GM23248 (cell line): ENCODE data around the gene C1orf146. TPM values are rescaled to one million over a fixed set of nuclear protein-coding genes. Genes with fewer than 3 reads are reported as not detected.

Experiments
- DNase-seq: peaks from one replicate; pipeline ENCODE4 v3.0.0-alpha.2; 2015
- H2AFZ ChIP-seq: fragments of 200-600 bp; sonication (generic); 2 replicates; pipeline ENCODE4 v1.6.1; 2016; ENCODE audit warnings: antibody characterized with exemption
- H3F3A ChIP-seq: fragments of 200-600 bp; sonication (generic); 2 replicates; pipeline ENCODE4 v1.6.1; 2016; ENCODE audit warnings: mild to moderate bottlenecking, antibody characterized with exemption, mixed run types; ENCODE audit not compliant: insufficient read depth
- H3K27ac ChIP-seq: fragments of 200-600 bp; sonication (generic); 2 replicates; pipeline ENCODE4 v1.5.1; 2016; ENCODE audit warnings: mild to moderate bottlenecking
- H3K27me3 ChIP-seq: fragments of 200-600 bp; sonication (generic); replicated peaks from 2 replicates; pipeline ENCODE4 v1.6.1; 2016; ENCODE audit warnings: mild to moderate bottlenecking; ENCODE audit not compliant: insufficient read depth
- H3K36me3 ChIP-seq: fragments of 200-600 bp; sonication (generic); 2 replicates; pipeline ENCODE4 v1.6.1; 2016; ENCODE audit warnings: low read depth, mild to moderate bottlenecking
- H3K4me1 ChIP-seq: fragments of 200-600 bp; sonication (generic); 2 replicates; pipeline ENCODE4 v1.6.1; 2016; ENCODE audit warnings: mild to moderate bottlenecking; ENCODE audit not compliant: insufficient read depth
- H3K4me2 ChIP-seq: fragments of 200-600 bp; sonication (generic); one replicate; pipeline ENCODE4 v1.6.1; 2016; ENCODE audit warnings: mild to moderate bottlenecking; ENCODE audit not compliant: unreplicated experiment
- H3K4me3 ChIP-seq: fragments of 200-600 bp; sonication (generic); 2 replicates; pipeline ENCODE4 v1.5.1; 2016; ENCODE audit warnings: mild to moderate bottlenecking
- H3K79me2 ChIP-seq: fragments of 200-600 bp; sonication (generic); 2 replicates; pipeline ENCODE4 v1.6.1; 2016; ENCODE audit warnings: mild to moderate bottlenecking; ENCODE audit not compliant: insufficient read depth
- H3K9ac ChIP-seq: fragments of 200-600 bp; sonication (generic); 2 replicates; pipeline ENCODE4 v1.6.1; 2016; ENCODE audit warnings: mild to moderate bottlenecking
- H3K9me2 ChIP-seq: fragments of 200-600 bp; sonication (generic); 2 replicates; pipeline ENCODE4 v1.6.1; 2016; ENCODE audit warnings: mixed run types, mild to moderate bottlenecking, moderate library complexity; ENCODE audit not compliant: insufficient read depth
- H3K9me3 ChIP-seq: fragments of 200-600 bp; sonication (generic); one replicate; pipeline ENCODE4 v1.6.1; 2017; ENCODE audit warnings: low read depth
- H4K20me1 ChIP-seq: fragments of 200-600 bp; sonication (generic); 2 replicates; pipeline ENCODE4 v1.6.0; 2016; ENCODE audit not compliant: insufficient read depth
- EZH2 ChIP-seq: fragments of 200-600 bp; sonication (generic); IDR thresholded peaks from 2 replicates; pipeline ENCODE4 v1.6.1; 2018; ENCODE audit warnings: antibody characterized with exemption, mild to moderate bottlenecking; ENCODE audit not compliant: insufficient read depth, poor library complexity, severe bottlenecking
- EZH2phosphoT487 ChIP-seq: fragments of 200-600 bp; sonication (generic); IDR thresholded peaks from 2 replicates; pipeline ENCODE4 v1.6.1; 2018; ENCODE audit warnings: antibody characterized with exemption, moderate library complexity, mild to moderate bottlenecking, low read depth; ENCODE audit not compliant: insufficient read depth
- WGBS, 2 experiments: methylation state at CpG; one replicate each; pipeline ENCODE4 v1.1.6; 2015 to 2017; ENCODE audit warnings: low lambda C conversion rate in 2 of 2, low coverage in 1 of 2; ENCODE audit errors: missing lambda C conversion rate in 2 of 2; 5-methylcytosine and 5-hydroxymethylcytosine counted together
- in situ Hi-C: fragments of 300-500 bp; cut with MboI; formaldehyde crosslinking; loops from 2 replicates; pipeline ENCODE4 v1.15.0; 2020
- polyA plus RNA-seq: library from polyadenylated mRNA; unstranded; fragments of >200 nt; fragmentation: Nextera tagmentation; extraction: Ambion mirVana; gene quantifications from 2 replicates; pipeline ENCODE4 v1.2.1, GENCODE V29; 2016
- total RNA-seq: library from RNA; depleted of rRNA; stranded (reverse); fragments of >200 nt; shearing (Covaris generic); gene quantifications from 2 replicates; pipeline ENCODE4 v1.2.3, GENCODE V29; 2014

Gene C1orf146
- total and polyA plus RNA-seq, 2 experiments from 2014 or later: not detected

DNA sequence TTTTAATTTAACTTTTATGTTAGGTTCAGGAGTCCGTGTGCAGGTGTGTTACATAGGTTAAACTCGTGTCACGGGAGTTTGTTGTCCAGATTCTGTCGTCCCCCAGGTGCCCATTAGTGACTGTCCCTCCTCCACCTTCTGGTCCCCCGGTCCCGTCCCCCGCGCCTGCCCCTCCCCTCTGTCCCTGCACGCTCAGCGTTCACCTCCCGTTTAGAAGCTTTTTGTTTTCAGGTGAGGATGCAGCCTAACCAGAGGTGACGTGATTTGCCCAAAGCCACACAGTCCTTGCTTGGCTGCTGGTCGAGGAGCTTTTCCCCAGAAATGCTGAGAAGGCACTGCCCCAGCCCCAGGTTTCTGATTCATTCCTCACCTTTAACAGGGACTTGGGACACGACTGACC lies 844 bp downstream of the C1orf146 start:
- Histone ChIP-seq H2AFZ (no peak overlapping the region), H3K9me3 (no peaks in the 10 kb centered on the region), H3K9me2 (no peaks in the 10 kb centered on the region), H4K20me1 (no peaks in the 10 kb centered on the region), H3K36me3 (no peaks in the 10 kb centered on the region), H3K4me2 (no peak overlapping the region), H3K9ac (no peak overlapping the region), H3K4me3 (no peak overlapping the region), H3K79me2 (no peaks in the 10 kb centered on the region), H3K27ac (no peak overlapping the region), H3K4me1 (no peaks in the 10 kb centered on the region), H3F3A (no peaks in the 10 kb centered on the region), H3K27me3 (no peaks in the 10 kb centered on the region)
- DNase-seq: no peak
- in situ Hi-C loops: no loop called here
- TF ChIP-seq EZH2: no peak
- no peak for TF ChIP-seq EZH2phosphoT487
- 69% methylated on average over 14 of the region's 14 CpGs for WGBS, 2 experiments

- TF ChIP-seq EZH2 (no peak), EZH2phosphoT487 (no peak)
- Histone ChIP-seq H3K9ac (no peak overlapping the region), H3K36me3 (no peaks in the 10 kb centered on the region), H3K27me3 (no peaks in the 10 kb centered on the region), H3K27ac (no peak overlapping the region), H3K9me2 (no peaks in the 10 kb centered on the region), H3K79me2 (no peaks in the 10 kb centered on the region), H3K4me1 (no peaks in the 10 kb centered on the region), H3K4me2 (no peak overlapping the region), H3K9me3 (no peaks in the 10 kb centered on the region), H2AFZ (no peak overlapping the region), H3K4me3 (no peak overlapping the region), H4K20me1 (no peaks in the 10 kb centered on the region), H3F3A (no peaks in the 10 kb centered on the region)
- in situ Hi-C loops: no loop called here
- no peak for DNase-seq
These were observed 1.3 kb downstream of the C1orf146 start for GRCh38 chr1:92219028-92219427.

DNA sequence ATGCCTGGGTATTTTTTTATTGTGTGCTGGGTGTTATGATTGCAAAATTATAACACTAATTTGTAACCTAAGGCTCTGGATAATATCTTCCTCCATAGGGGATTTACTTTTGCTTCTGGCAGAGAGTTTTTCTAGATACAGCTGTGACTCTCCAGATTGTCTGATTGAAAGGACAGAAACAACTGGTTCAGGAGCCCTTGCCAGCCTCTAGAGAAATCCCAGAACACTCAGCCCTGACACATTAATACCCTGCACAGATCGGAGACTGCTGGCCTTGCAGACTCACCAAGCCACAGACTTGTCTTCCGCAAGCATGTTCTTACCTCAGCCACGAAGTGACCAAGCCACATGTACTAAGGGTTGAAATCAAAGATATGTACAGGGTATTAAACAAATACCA lies 10.7 kb downstream of the C1orf146 start:
- no peak overlapping the region for H3K4me3 ChIP-seq
- no peak overlapping the region for H2AFZ ChIP-seq
- TF ChIP-seq EZH2: no peak
- TF ChIP-seq EZH2phosphoT487: no peak
- WGBS, 2 experiments: 28 to 37% methylated on average over 3 of the region's 3 CpGs
- no peaks in the 10 kb centered on the region for H4K20me1 ChIP-seq
- no peaks in the 10 kb centered on the region for H3K36me3 ChIP-seq
- H3K27ac ChIP-seq: no peak overlapping the region
- H3K9ac ChIP-seq: no peak overlapping the region
- no peaks in the 10 kb centered on the region for H3K4me1 ChIP-seq
- H3K9me3 ChIP-seq: no peaks in the 10 kb centered on the region
- no peaks in the 10 kb centered on the region for H3K79me2 ChIP-seq
- no peaks in the 10 kb centered on the region for H3F3A ChIP-seq
- H3K9me2 ChIP-seq: no peaks in the 10 kb centered on the region
- in situ Hi-C loops: no loop called here
- DNase-seq: no peak
- no peak overlapping the region for H3K4me2 ChIP-seq
- no peaks in the 10 kb centered on the region for H3K27me3 ChIP-seq

GRCh38 chr1:92230736-92231135 lies 13.0 kb downstream of the C1orf146 start:
- Histone ChIP-seq H3K9ac (no peak overlapping the region), H3K9me3 (no peaks in the 10 kb centered on the region), H3K36me3 (no peaks in the 10 kb centered on the region), H4K20me1 (no peaks in the 10 kb centered on the region), H3K9me2 (no peaks in the 10 kb centered on the region), H3K4me2 (no peak overlapping the region), H2AFZ (no peak overlapping the region), H3F3A (no peaks in the 10 kb centered on the region), H3K27ac (no peak overlapping the region), H3K27me3 (no peaks in the 10 kb centered on the region), H3K4me3 (no peak overlapping the region), H3K4me1 (no peaks in the 10 kb centered on the region), H3K79me2 (no peaks in the 10 kb centered on the region)
- in situ Hi-C loops: no loop called here
- DNase-seq: no peak
- 38 to 46% methylated on average over 1 of the region's 1 CpG for WGBS, 2 experiments
- TF ChIP-seq EZH2 (no peak), EZH2phosphoT487 (no peak)

DNA sequence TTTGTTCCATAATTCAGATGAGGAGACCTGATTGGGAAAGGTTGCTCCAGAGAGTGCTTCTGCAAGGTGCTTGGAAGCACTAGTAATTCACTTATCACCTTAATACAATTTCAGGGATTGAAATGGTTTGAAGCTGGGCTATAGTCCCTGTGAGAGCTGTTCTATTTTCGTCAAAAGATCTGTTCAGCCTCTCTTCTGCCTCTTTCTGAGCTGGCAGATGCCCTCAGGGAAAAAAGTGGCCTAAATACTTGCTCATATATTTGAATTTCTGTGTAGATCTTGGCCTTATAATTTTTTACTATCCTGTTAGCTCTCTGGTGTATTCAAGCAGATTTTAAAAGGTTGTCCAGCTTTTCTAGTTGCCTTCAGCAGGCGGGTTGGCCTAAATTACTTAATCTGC lies 22.3 kb downstream of the C1orf146 start:
- Histone ChIP-seq H3K27me3 (no peaks in the 10 kb centered on the region), H3K4me3 (no peak overlapping the region), H3K4me1 (no peaks in the 10 kb centered on the region), H3K27ac (no peak overlapping the region), H2AFZ (no peak overlapping the region), H4K20me1 (no peaks in the 10 kb centered on the region), H3F3A (no peaks in the 10 kb centered on the region), H3K9me2 (no peaks in the 10 kb centered on the region), H3K4me2 (no peak overlapping the region), H3K36me3 (no peaks in the 10 kb centered on the region), H3K79me2 (no peaks in the 10 kb centered on the region), H3K9ac (no peak overlapping the region), H3K9me3 (no peaks in the 10 kb centered on the region)
- no peak for DNase-seq
- no peak for TF ChIP-seq EZH2
- no peak for TF ChIP-seq EZH2phosphoT487
- WGBS, 2 experiments: 65 to 69% methylated on average over 2 of the region's 2 CpGs
- in situ Hi-C loops: no loop called here
